Breast epithelium (tissue), 3 donors: ENCODE measurements around the gene JUND.

Experiments
- CTCF ChIP-seq, 3 donors: fragments of 450-650 bp; IDR thresholded peaks; one replicate each; pipeline ENCODE4 v1.5.1; 2016 to 2017; ENCODE audit warnings: antibody characterized with exemption in 3 of 3, mild to moderate bottlenecking in 3 of 3, moderate library complexity in 3 of 3
- POLR2AphosphoS5 ChIP-seq, 3 donors: sonication (generic); formaldehyde crosslinking; IDR thresholded peaks; one replicate each; pipeline ENCODE4 v1.6.1; 2017; ENCODE audit warnings: antibody characterized with exemption in 3 of 3

GRCh38 chr19:18252370-18252717 lies 29.1 kb downstream of the JUND start:
- TF ChIP-seq CTCF (IDR thresholded peaks at IDR 0.05) (no peak), POLR2AphosphoS5 (IDR thresholded peaks at IDR 0.05) (no peak)
